GM19468 (cell line): ENCODE results near the gene MYZAP.

Experiments
- ATAC-seq: cut with Tn5 transposase; IDR thresholded peaks from one replicate; pipeline ENCODE4 v1.9.1; 2021; ENCODE audit warnings: mild to moderate bottlenecking, moderate library complexity, moderate number of reproducible peaks; ENCODE audit not compliant: unreplicated experiment; ENCODE audit errors: extremely low read depth

MYZAP gene

DNA sequence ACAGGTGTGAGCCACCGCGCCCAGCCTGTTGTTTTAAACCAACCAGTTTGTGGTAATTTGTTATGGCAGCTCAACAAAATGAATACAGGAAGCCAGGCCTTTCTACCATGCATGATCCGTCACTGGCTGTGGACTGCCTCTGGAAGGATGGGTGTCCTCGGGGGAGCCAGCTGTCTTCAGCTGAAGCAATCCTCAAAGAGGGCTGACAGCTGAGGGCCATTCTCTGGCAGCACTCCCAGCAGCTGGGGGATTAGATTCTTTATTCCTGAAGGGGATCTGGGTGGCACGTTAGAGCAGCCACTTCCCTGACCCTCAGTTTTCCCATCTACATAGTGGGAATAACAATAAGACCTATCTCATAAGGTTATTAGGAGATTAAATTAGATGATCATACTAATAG, 139.2 kb downstream of the MYZAP start:
- no peak for ATAC-seq

DNA sequence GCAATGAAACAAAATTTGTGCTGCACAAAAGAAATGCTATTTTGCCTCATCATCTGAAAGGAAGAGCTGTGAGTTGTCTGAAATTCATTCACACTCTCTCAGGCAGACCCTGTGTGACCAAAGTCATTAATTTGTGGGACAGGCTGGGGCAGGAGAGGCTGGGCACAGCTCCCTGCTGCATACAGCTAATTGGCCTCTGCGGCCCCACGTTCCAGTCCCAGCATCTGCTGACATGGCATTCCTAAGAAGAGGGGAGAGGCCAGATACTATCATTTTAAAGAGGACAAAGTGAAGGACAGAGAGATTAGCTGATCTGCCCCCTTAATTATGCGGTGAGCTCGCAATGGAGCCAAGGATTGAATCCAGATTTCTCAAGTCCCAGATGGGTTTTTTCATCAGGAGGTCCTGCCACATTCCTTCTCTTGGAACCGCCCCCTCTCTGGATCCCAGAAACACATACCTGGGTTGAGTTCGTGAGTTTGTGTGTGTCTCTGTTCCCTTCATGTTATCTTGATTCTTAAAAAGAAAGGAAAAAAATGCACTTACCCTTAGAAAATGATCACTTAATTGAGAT, 139.9 kb downstream of the MYZAP start:
- no peak for ATAC-seq

- ATAC-seq = no peak
Observed at GRCh38 chr15:57732526-57733331, 141.0 kb downstream of the MYZAP start.

DNA sequence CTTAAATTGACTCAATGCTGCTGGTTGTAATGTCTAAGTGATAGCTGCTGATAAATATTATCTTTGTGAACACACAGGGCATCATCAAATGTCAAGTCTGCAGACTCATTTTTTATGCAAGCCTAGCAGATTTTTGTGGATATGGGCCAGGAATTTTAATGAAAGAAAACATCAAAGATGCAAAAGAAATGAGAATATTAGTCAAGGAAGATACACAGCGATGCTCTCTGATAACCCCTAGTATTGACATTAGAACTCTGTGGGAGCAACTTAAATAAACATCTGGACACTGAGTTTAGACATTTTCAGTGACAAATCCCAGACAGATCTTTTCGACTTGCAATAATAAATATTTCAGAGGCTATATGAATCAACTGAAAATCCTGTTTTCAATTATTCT, 143.2 kb downstream of the MYZAP start:
- ATAC-seq = no peak
